ENCODE measurements around the gene PHYHIPL.
A peak's percentile ranks its signal among the peaks of the same experiment; 100 is the strongest.

The PHYHIPL gene

DNA sequence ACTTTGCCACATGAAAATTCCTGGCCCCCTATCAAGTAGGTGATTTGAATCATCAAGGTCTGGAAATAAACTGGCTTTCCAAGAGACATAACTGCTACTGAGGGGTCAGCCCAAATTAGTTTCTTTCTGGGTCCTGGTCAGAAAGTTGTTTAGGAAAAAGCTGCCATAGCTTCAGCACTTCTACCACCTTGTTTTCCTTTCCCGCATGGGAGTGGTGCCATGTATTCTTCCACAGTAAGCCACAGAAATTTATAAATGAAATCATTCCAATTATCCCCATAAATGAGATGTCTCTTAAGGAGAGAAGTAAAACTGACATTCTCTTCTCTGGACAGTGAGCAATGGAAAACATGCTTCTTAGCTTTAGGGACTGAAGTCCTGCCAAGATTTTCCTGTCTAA lies 80.8 kb downstream of the PHYHIPL start:
- no peak for DNase-seq (ENCODE audit: low spot score)

- no peak for DNase-seq (ENCODE audit: low spot score)
These were observed 82.4 kb downstream of the PHYHIPL start for GRCh38 chr10:59258890-59259289.

DNA sequence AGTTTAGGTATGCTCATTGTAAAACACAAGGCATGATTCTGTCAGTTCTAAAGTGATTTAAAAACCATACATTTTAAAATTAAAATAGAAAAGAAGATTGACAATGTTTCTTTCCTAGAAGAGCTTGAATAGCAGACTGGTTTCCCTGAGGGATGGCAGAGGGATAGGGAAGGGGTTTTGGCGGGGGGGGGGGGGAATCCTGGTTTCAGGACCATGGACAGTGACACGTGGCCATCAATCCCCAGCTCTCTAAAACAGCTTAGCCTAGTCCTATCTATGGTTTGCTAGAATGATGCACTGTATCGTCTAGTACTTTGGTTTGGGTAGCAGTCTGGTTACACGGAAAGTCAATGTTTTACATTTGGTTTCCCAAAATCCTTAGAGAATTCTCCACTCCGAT lies 88.7 kb downstream of the PHYHIPL start:
- DNase-seq (ENCODE audit: low spot score): no peak

DNA sequence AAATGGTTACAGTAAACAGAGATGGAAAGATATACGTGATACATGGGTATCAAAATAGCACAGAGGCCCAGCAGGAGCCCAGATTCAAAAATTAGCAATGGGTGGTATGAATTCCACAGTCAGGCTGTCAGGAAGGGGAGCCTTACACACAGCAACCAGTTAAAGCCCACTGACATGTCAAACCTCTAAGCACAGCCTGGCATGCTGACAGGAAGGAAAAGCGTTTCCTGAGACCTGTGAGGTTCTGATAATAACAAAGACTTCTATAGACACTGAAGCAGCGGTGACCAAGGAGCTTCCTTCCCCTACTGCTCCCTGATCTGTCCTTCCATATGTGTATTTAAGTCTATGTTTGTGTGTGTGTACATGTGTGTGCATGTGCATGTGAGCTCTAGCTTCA lies 89.9 kb downstream of the PHYHIPL start:
- DNase-seq (ENCODE audit: low spot score): no peak

GRCh38 chr10:59268460-59268859 lies 92.0 kb downstream of the PHYHIPL start:
- DNase-seq (ENCODE audit: low spot score): no peak

GRCh38 chr10:59269651-59270050 lies 93.2 kb downstream of the PHYHIPL start:
- no peak for DNase-seq (ENCODE audit: low spot score)

- no peak for DNase-seq (ENCODE audit: low spot score)
These were observed 94.0 kb downstream of the PHYHIPL start for GRCh38 chr10:59270492-59270891.

GRCh38 chr10:59271160-59271559 lies 94.7 kb downstream of the PHYHIPL start:
- no peak for DNase-seq (ENCODE audit: low spot score)

DNA sequence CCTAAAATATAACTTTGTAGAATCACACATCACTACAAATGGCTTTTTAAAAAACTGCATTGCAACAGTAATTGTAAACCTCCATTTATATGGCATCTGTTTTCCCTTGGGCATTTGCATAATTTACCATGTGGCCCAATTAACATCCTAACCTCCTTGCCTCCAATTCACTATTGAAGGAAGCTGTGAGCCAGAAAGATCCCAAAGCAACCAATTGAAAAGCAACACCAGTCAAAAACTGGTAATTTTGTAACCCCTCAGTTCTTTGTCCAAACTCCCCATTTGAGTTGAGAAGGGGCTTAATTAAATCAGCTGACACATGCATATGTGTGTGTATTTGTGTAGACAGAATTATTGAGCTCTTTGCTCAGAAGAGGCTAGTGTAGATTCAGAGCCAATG lies 95.6 kb downstream of the PHYHIPL start:
- DNase-seq (ENCODE audit: low spot score): no peak

DNA sequence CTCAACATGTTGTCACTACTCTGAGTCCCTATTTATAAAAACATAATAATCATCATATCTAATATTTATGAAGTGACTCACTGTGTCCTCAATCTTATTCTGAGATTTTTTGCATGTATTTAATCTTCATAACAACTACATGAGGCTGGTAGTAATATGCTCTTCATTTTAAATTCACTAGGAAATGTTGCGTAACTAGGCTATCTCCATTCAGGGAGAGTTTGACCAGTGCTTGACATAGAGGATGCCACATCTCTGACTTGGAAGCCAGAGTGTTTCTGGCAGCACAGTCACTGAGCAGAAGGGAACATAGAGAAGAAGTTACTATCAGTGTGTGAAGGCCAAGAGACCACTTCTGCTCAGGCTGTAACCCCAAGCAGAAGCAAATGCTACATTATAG lies 97.0 kb downstream of the PHYHIPL start:
- no peak for DNase-seq (ENCODE audit: low spot score)

GRCh38 chr10:59276133-59276532 lies 99.7 kb downstream of the PHYHIPL start:
- no peak for DNase-seq (ENCODE audit: low spot score)

DNA sequence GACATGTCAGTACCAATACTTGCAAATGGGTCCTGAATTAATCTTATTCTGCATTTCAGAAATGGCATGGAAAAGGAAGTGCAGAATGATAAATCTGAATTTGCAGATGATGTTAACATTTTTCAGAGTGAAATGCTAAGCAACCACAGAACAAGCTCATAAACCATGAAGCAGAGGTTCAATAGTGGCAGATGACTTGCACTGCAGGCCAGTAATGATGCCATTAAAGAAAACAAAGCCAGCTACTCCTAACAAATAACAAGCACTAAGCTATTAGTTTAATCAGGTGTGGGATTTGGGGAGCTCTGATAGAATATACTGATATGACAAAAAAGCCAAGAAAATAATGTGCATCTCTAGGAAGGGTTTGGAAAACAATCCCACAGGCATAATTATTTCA lies 100.5 kb downstream of the PHYHIPL start:
- DNase-seq (ENCODE audit: low spot score): no peak

DNA sequence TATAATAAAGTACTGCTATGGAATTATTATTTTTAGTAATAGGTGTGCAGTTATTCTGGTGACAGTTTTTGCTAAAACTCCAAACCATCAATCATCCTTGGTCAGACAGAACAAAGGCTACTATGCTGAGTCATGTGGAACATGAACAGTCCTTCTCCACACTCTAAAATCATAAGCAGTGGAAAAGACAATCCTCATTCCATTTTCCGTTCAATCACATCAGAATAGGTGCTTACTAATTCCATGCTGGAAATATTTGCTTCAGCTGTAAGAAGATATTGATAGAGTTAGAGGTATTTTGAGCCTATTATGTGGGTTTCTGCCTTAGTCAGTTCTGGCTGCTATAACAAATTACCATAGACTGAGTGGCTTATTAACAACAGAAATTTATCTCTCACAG lies 103.0 kb downstream of the PHYHIPL start:
- DNase-seq (ENCODE audit: low spot score): no peak

DNA sequence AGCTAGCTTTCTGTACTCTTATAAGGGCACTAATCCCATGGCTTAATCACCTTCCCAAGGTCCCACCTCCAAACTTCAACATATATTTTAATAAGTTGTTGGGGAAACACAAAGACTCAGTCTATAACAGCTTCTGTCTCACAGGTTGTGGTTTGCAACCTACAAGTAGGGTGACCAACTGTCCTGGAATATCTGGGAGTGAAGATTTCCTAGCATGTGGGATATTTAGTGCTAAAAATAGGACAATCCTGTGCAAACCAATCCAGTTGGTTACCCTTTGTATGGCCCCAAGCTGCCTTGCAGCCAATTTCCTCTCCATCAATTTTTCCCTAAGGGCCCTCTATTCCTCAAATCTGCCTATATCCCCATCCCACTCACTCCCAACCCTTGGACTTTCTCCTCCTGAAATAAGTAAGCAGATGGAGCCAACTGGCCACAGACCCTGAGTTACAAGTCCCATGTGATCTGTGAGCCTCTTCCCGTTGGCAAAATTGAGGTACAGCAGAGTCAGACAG lies 103.6 kb downstream of the PHYHIPL start:
- no peak for DNase-seq (ENCODE audit: low spot score)

DNA sequence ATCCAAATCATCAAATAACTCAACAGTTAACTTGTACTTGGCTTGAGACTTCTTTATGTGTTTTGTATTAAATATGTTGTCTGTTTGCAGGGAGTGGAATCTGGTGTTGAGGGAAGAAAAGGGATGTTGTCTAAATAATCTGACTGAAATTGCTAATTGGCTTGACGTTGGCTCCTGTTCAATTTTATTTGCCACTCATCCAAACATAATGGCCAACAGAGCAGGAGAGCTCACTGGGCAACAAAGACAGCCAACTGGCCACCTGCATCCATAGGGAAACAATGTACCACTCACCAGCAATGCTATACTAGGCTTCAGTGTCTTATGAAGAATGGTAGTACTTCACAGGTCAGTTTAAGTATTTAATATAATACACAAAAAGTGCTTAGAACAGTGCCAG lies 105.4 kb downstream of the PHYHIPL start:
- DNase-seq (ENCODE audit: low spot score): no peak

DNA sequence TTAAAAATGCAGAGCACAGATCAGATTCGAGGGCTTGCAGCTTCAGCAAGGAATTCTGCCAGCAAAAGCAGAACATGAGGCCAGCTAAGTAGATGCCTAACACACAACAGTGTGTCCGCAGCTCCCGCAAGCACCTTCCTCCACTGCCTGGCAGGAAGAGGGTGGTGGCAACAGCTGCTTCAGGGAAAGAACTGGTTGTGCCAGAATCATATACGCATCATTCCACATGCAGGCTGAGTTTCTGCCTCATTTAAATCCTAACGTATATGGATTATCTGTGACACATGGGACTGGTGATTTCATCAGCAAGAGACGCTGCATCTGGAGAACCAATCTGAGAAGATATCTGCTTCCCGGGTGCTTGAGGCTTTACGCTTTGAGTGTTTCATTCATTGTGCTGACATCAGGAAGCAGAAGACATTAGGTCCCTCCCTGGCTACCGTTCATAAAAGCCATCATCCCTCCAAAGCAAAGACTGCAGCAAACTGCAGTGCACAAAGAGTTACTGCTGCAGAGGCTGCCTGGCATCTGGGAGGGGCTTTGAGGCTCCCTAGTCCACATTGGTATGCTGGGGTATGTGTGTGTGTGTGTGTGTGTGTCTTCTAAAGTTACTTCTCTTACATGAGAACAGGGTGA lies 107.1 kb downstream of the PHYHIPL start:
- DNase-seq (ENCODE audit: low spot score): no peak

- DNase-seq (ENCODE audit: low spot score): no peak
These were observed 107.9 kb downstream of the PHYHIPL start for GRCh38 chr10:59284118-59284975.

DNA sequence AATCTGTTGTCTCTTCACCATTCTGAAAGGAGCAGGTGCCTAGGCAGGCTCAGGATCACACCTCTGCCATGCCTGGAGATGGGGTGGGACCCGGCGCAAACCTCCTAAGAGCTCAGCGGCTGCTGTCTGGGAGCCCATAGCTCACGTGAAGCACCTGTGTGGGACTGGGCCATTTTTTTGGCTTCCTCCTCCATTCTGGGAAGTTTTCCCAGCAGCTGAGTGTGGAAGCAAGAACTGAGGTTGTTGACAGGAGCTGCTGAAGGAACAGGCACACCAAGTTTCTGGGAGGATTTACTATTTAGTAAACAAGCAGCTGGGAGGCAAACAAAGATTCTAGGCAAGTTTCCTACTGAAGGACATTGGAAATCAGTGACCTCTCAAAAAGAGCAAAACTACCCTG lies 108.6 kb downstream of the PHYHIPL start:
- DNase-seq (ENCODE audit: low spot score): no peak

DNA sequence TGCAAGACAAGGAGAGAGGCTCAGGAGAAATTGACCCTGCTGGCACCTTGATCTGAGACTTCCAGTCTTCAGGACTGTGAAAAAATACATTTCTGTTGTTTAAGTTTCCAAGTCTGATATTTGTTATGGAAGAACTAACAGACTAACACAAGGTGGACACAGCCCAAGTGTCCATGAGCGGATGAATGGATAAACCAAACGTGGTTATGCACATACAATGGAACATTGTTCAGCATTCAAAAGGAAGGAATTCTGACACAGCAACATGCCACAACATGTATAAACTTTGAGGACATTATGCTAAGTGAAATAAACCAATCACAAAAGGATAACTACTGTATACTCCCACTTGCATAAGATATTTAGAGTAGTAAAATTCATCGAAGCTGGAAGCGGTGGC lies 109.4 kb downstream of the PHYHIPL start:
- no peak for DNase-seq (ENCODE audit: low spot score)

DNA sequence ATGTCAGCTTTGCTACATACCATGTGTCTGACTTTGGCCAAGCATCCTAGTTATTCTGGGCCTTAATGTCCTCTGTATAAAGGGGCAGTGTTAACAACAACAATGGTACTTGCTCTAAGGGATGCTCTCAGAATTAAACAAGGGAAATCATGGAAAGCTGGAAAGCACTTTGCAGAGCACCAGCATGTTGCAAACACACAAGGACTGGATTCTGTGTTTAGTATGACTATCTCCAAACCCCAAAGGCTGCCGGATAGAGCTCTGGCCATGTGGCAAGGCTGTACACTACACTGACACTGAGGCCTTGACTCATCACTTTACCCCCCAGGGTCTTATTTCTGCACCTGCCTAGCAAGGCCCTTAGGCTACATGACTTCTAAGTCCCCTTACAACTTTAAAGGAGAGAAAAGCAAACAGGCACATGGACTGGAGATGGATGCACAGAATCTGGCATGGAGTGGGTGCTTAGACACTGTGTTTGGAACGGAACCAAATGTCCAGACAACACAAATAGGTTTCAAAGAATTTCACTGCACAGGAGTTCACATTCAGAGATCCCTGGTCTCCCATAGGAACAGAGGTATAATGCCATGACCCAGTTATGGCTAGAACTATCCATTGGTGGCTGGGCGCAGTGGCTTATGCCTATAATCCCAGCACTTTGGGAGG lies 111.3 kb downstream of the PHYHIPL start:
- DNase-seq (ENCODE audit: low spot score): no peak

GRCh38 chr10:59289853-59290252 lies 113.4 kb downstream of the PHYHIPL start:
- DNase-seq (ENCODE audit: low spot score): no peak

- DNase-seq (ENCODE audit: low spot score): peak; percentile 55
These were observed 114.0 kb downstream of the PHYHIPL start for GRCh38 chr10:59290448-59290847.

Measured in D341Med (cell line).